Hepatocyte (in vitro differentiated cells): ENCODE results near the gene GYG1. TPM values are rescaled to one million over a fixed set of nuclear protein-coding genes. Genes with fewer than 3 reads are reported as not detected.

Source experiments
- DNase-seq: peaks from one replicate; pipeline ENCODE4 v3.0.0-alpha.2; 2016; ENCODE audit warnings: low spot score
- H2AFZ ChIP-seq: fragments of 200-600 bp; sonication (generic); 2 replicates; pipeline ENCODE4 v1.6.0; 2016; ENCODE audit warnings: antibody characterized with exemption, mild to moderate bottlenecking
- H3K27ac ChIP-seq: fragments of 200-600 bp; sonication (generic); 2 replicates; pipeline ENCODE4 v1.5.1; 2016; ENCODE audit warnings: mild to moderate bottlenecking
- H3K27me3 ChIP-seq: fragments of 200-600 bp; sonication (generic); 2 replicates; pipeline ENCODE4 v1.6.1; 2016
- H3K36me3 ChIP-seq: fragments of 200-600 bp; sonication (generic); replicated peaks from 2 replicates; pipeline ENCODE4 v1.5.1; 2016; ENCODE audit warnings: low read depth; ENCODE audit not compliant: insufficient read depth
- H3K4me1 ChIP-seq: fragments of 200-600 bp; sonication (generic); 2 replicates; pipeline ENCODE4 v1.5.1; 2016; ENCODE audit warnings: mild to moderate bottlenecking, moderate library complexity; ENCODE audit not compliant: insufficient read depth
- H3K4me2 ChIP-seq: fragments of 200-600 bp; sonication (generic); 2 replicates; pipeline ENCODE4 v1.6.0; 2016
- H3K4me3 ChIP-seq: fragments of 200-600 bp; sonication (generic); 2 replicates; pipeline ENCODE4 v1.5.1; 2016; ENCODE audit warnings: mild to moderate bottlenecking
- H3K79me2 ChIP-seq: fragments of 200-600 bp; sonication (generic); 2 replicates; pipeline ENCODE4 v1.6.0; 2017; ENCODE audit warnings: mild to moderate bottlenecking
- H3K9me2 ChIP-seq: fragments of 200-600 bp; sonication (generic); replicated peaks from 2 replicates; pipeline ENCODE4 v1.6.0; 2017; ENCODE audit warnings: mild to moderate bottlenecking; ENCODE audit not compliant: insufficient read depth
- H3K9me3 ChIP-seq: fragments of 200-600 bp; sonication (generic); 2 replicates; pipeline ENCODE4 v1.5.1; 2016; ENCODE audit warnings: low read depth, mild to moderate bottlenecking
- H4K20me1 ChIP-seq: fragments of 200-600 bp; sonication (generic); 2 replicates; pipeline ENCODE4 v1.6.0; 2016; ENCODE audit warnings: mild to moderate bottlenecking; ENCODE audit not compliant: insufficient read depth, poor library complexity, severe bottlenecking
- EZH2 ChIP-seq: fragments of 200-600 bp; sonication (generic); IDR thresholded peaks from 2 replicates; pipeline ENCODE4 v1.6.1; 2016; ENCODE audit warnings: antibody characterized with exemption, mild to moderate bottlenecking, borderline replicate concordance
- EZH2phosphoT487 ChIP-seq: fragments of 200-600 bp; sonication (generic); IDR thresholded peaks from one replicate; pipeline ENCODE4 v1.6.1; 2018; ENCODE audit warnings: antibody characterized with exemption, mild to moderate bottlenecking, low read depth, moderate library complexity; ENCODE audit not compliant: unreplicated experiment, severe bottlenecking
- WGBS: methylation state at CpG from one replicate; pipeline ENCODE4 v1.1.6; 2016; ENCODE audit warnings: low lambda C conversion rate; ENCODE audit errors: missing lambda C conversion rate; 5-methylcytosine and 5-hydroxymethylcytosine counted together
- polyA plus RNA-seq: library from polyadenylated mRNA; unstranded; fragments of >200 nt; fragmentation: Nextera tagmentation; extraction: Ambion mirVana; gene quantifications from 2 replicates; pipeline ENCODE4 v1.2.1, GENCODE V29; 2016
- total RNA-seq: library from RNA; depleted of rRNA; stranded (reverse); fragments of >200 nt; gene quantifications from 2 replicates; pipeline ENCODE4 v1.2.3, GENCODE V29; 2014
- TF ChIP-seq, protein P1 (sequence below): fragments of 200-600 bp; sonication (generic); IDR thresholded peaks from 2 replicates; pipeline ENCODE4 v1.5.1; 2016; ENCODE audit warnings: antibody characterized with exemption, mild to moderate bottlenecking; ENCODE audit not compliant: poor library complexity

The GYG1 gene
- total and polyA plus RNA-seq, 2 experiments from 2014 or later = 26.2 to 50.3 TPM

DNA sequence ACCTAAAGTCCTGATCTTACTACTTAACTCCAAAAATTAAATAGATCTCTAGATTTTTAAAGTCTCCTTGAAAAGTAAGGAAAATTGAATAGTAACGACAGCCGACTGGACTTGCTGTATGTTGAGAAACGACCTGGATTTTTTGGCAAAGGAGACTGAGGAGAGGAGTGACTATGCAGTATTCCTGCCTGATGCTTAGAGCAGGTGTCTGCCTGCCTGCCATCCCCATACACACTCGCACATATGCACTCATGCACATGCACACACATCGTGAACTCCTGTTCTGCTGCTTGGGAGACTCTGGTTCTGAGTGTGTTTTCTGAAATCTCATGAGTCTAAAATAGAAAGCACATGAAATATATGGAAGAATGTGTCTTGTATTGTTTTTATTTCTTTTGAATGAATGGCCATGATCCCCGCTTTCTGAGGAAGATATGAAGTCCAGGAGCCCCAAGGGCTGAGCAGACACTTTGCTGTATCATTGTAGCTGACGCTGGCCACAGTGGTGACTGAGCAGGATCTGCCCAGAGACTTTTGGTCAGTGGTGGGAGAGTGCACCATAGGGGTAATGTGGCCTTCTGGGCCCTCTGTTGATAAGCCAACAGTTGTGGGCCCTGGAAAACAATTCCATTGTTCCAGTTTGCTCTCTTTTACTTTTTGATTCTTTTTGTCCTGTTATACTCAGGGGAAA lies 16.4 kb downstream of the GYG1 start:
- Histone ChIP-seq H4K20me1 (no peaks in the 10 kb centered on the region), H3K27ac (no peak overlapping the region), H3K9me3 (no peaks in the 10 kb centered on the region), H3K27me3 (no peaks in the 10 kb centered on the region), H3K4me2 (no peak overlapping the region), H2AFZ (no peak overlapping the region), H3K4me3 (no peak overlapping the region), H3K36me3 (no peaks in the 10 kb centered on the region), H3K4me1 (no peaks in the 10 kb centered on the region), H3K79me2 (no peaks in the 10 kb centered on the region), H3K9me2 (no peaks in the 10 kb centered on the region)
- no peak for DNase-seq
- 94% methylated on average over 7 of the region's 7 CpGs for WGBS
- TF ChIP-seq, protein P1, sequence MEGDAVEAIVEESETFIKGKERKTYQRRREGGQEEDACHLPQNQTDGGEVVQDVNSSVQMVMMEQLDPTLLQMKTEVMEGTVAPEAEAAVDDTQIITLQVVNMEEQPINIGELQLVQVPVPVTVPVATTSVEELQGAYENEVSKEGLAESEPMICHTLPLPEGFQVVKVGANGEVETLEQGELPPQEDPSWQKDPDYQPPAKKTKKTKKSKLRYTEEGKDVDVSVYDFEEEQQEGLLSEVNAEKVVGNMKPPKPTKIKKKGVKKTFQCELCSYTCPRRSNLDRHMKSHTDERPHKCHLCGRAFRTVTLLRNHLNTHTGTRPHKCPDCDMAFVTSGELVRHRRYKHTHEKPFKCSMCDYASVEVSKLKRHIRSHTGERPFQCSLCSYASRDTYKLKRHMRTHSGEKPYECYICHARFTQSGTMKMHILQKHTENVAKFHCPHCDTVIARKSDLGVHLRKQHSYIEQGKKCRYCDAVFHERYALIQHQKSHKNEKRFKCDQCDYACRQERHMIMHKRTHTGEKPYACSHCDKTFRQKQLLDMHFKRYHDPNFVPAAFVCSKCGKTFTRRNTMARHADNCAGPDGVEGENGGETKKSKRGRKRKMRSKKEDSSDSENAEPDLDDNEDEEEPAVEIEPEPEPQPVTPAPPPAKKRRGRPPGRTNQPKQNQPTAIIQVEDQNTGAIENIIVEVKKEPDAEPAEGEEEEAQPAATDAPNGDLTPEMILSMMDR = no peak
- TF ChIP-seq EZH2phosphoT487 = no peak
- TF ChIP-seq EZH2 = no peak

DNA sequence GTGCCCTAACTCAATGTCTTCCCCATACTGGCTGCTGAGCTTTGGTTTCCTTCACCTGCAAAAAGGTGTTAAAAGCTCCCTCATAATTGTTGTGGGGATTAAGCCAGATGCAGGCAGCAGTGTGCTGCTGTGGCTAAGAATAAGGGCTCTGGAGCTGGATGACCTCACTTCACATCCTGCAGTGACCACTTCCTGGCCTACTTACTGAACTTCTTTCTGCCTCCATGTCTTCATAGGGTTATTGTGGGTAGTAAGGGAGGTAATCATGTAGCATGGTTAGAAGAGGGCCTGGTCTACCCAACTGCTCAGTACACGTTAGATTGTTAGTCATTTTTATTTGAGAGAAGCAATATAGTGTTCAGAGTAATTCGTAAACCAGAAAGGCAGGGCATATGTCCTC lies 18.4 kb downstream of the GYG1 start:
- Histone ChIP-seq H4K20me1 (no peaks in the 10 kb centered on the region), H3K79me2 (no peaks in the 10 kb centered on the region), H3K36me3 (no peaks in the 10 kb centered on the region), H3K27ac (no peak overlapping the region), H3K9me2 (no peaks in the 10 kb centered on the region), H2AFZ (no peak overlapping the region), H3K4me3 (no peak overlapping the region), H3K4me2 (no peak overlapping the region), H3K27me3 (no peaks in the 10 kb centered on the region), H3K9me3 (no peaks in the 10 kb centered on the region), H3K4me1 (no peaks in the 10 kb centered on the region)
- no peak for TF ChIP-seq EZH2
- no peak for TF ChIP-seq EZH2phosphoT487
- TF ChIP-seq, protein P1 = no peak
- no peak for DNase-seq
- 95% methylated on average over 2 of the region's 2 CpGs for WGBS

DNA sequence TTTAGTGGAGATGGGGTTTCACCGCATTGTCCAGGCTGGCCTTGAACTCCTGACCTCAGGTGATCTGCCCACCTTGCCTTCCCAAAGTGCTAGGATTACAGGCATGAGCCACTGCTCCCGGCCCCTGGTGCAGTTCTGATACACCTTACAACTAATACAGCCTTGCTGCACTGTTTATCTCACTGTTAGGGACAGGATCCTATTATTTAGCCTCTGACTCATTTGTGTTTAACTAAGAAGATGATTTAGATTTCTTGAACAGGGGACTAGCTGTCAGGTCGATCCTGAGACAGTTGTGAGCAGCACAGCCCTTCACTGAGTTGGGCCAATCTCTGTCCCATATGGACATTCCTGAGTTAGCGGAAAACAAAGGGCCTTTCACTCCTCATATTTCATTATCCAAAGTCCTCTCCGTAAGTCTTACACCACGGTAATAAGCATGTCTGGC lies 19.2 kb downstream of the GYG1 start:
- H3K9me2 ChIP-seq = no peaks in the 10 kb centered on the region
- H3K36me3 ChIP-seq = no peaks in the 10 kb centered on the region
- no peaks in the 10 kb centered on the region for H3K4me1 ChIP-seq
- H3K79me2 ChIP-seq = no peaks in the 10 kb centered on the region
- no peaks in the 10 kb centered on the region for H3K9me3 ChIP-seq
- peak overlapping the region; percentile 17 for H3K27ac ChIP-seq
- no peak overlapping the region for H3K4me2 ChIP-seq
- H3K27me3 ChIP-seq = no peaks in the 10 kb centered on the region
- WGBS = 59% methylated on average over 6 of the region's 6 CpGs
- TF ChIP-seq, protein P1 = no peak
- TF ChIP-seq EZH2phosphoT487 (no peak), EZH2 (no peak)
- DNase-seq = peak; percentile 23
- H4K20me1 ChIP-seq = no peaks in the 10 kb centered on the region
- no peak overlapping the region for H2AFZ ChIP-seq
- no peak overlapping the region for H3K4me3 ChIP-seq
